Astrocyte of the cerebellum (primary cell): Measurements from ENCODE around the gene ISCU.
"Not testable (repeated sequence)": the region's sequence is repeated elsewhere in the genome, so short reads cannot be mapped to it uniquely, and the experiment has no call there.

Experiments used
- DNase-seq: peaks from one replicate; pipeline ENCODE4 v3.0.0-alpha.2; 2011; ENCODE audit warnings: low read depth
- H3K4me3 ChIP-seq: 2 replicates; pipeline ENCODE4 v1.5.1; 2011; ENCODE audit warnings: mild to moderate bottlenecking, low read depth, low read length, moderate library complexity
- in situ Hi-C: cut with HindIII; loops from 2 replicates; pipeline ENCODE4 v1.10.0; 2017; ENCODE audit warnings: low sequenced_read_pairs
- TF ChIP-seq, protein P1 (sequence below): IDR thresholded peaks from 2 replicates; pipeline ENCODE4 v1.5.1; 2012; ENCODE audit warnings: low read length, low read depth, moderate library complexity, mild to moderate bottlenecking; ENCODE audit errors: missing control alignments

Gene ISCU

DNA sequence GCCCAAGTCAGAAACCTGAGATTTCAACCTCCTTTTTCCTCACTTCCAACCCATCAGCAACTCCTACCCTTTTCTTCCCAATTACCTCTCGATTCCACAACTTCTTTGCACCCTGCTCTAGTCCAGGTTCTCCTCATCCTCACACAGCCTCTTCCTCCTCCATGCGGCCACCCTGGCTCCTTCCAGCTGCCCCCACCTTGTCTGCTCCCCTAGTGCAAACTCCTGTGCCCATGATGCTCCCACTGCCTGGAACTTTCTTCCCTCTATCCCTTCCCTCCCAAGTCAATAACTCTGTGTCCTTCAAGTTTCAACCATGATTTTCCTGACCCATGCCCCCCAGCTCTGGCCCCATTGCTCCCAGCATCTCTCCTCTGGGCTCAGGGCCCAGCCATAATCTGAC lies 54.0 kb downstream of the ISCU start:
- no peak for DNase-seq
- TF ChIP-seq, protein P1, sequence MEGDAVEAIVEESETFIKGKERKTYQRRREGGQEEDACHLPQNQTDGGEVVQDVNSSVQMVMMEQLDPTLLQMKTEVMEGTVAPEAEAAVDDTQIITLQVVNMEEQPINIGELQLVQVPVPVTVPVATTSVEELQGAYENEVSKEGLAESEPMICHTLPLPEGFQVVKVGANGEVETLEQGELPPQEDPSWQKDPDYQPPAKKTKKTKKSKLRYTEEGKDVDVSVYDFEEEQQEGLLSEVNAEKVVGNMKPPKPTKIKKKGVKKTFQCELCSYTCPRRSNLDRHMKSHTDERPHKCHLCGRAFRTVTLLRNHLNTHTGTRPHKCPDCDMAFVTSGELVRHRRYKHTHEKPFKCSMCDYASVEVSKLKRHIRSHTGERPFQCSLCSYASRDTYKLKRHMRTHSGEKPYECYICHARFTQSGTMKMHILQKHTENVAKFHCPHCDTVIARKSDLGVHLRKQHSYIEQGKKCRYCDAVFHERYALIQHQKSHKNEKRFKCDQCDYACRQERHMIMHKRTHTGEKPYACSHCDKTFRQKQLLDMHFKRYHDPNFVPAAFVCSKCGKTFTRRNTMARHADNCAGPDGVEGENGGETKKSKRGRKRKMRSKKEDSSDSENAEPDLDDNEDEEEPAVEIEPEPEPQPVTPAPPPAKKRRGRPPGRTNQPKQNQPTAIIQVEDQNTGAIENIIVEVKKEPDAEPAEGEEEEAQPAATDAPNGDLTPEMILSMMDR: no peak
- in situ Hi-C loops: no loop called here
- H3K4me3 ChIP-seq: no peak overlapping the region

DNA sequence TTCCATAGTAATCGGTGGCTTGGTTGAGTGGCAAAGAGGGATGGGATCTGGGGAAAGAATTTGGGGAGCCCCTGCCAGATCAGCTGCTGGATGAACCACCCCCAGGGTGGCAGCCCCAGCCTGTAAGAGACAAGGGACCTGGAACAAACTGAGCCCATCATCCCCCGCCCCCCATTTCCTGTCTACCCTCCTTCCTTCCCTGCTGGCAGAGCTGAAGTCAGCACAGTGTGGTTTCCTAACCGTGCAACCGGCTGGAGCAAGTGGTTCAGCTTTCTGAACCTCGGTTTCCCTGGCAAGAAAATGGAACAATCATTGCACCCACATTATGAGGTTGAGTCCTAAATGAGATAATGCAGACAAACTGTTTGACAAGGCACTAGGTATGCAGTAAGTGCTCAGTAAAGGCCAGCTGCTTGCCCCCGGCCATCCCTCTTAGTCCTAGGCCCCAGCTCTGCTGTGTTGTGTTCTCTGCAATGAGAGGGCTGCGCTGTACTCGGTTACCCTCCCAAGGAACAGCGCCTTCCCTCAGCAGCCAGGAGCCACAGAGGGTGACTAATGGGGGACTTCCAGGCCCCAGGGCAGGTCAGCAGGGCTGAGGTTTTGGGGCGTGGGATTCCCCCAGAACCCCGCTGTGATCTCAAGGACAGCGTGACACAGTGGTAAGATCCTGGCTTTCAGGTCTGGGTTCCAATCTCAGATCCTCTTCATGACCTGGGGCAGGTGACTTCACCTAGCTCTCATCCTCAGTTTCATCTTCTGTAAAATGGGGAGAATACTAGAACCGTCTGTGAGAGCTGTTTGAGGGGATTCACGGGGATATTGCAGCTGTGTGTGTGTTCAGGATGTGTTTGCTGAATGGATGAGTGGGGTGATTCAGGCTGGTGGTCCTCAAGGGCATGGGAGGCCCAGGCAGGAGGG lies 54.8 kb downstream of the ISCU start:
- TF ChIP-seq, protein P1: no peak
- DNase-seq: no peak
- H3K4me3 ChIP-seq: no peak overlapping the region
- in situ Hi-C loops: no loop called here

GRCh38 chr12:108618079-108618952 lies 55.9 kb downstream of the ISCU start:
- TF ChIP-seq, protein P1: peak; percentile 94
- DNase-seq: peak; percentile 86
- in situ Hi-C loops: no loop called here
- H3K4me3 ChIP-seq: no peak overlapping the region

DNA sequence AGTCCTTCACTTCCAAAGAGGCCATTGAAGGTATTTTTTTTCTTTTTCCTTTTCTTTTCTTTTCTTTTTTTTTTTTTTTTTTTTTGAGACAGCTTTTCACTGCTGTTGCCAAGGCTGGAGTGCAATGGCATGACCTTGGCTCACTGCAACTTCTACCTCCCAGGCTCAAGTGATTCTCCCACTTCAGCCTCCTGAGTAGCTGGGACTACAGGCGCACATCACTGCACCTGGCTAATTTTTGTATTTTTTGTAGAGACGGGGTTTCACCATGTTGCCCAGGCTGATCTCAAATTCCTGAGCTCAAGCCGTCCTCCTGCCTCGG lies 56.5 kb downstream of the ISCU start:
- in situ Hi-C loops, DNase-seq, H3K4me3 ChIP-seq: not testable (repeated sequence)
